Measurements from ENCODE around the gene TMEM181. TPM values are rescaled to one million over a fixed set of nuclear protein-coding genes. Genes with fewer than 3 reads are reported as not detected.

TMEM181 gene
- total RNA-seq, 1 experiment from 2014 or later = 18.7 TPM

- POLR2A ChIA-PET (ENCODE audit: unreplicated experiment) = no interaction called here
- BruUV-seq (replicated peaks) = no TSS peak
- H3K9me2 ChIP-seq (ENCODE audit: insufficient read depth) = no peaks in the 10 kb centered on the region
- no peak overlapping the region for H3K27ac ChIP-seq
- no peak overlapping the region for H3K4me3 ChIP-seq
- peaks cover 28% of the 10 kb centered on the region for H3K36me3 ChIP-seq (ENCODE audit: low read depth)
- no peaks in the 10 kb centered on the region for H3K27me3 ChIP-seq (ENCODE audit: insufficient read depth, low read depth)
- CTCF ChIA-PET = no interaction called here
- H3K9me3 ChIP-seq (ENCODE audit: insufficient read depth, low read depth) = no peaks in the 10 kb centered on the region
- DNase-seq = no peak
- no peaks in the 10 kb centered on the region; the same call in 1 of the 2 replicates for H4K20me1 ChIP-seq (ENCODE audit: insufficient read depth)
- no peak overlapping the region for H2AFZ ChIP-seq
- no peaks in the 10 kb centered on the region for H3K4me1 ChIP-seq (replicated peaks; ENCODE audit: insufficient read depth)
- H3F3A ChIP-seq (ENCODE audit: insufficient read depth, low read depth) = peaks cover 9% of the 10 kb centered on the region; the same call in 1 of the 2 replicates
- intact Hi-C loops (cut with micrococcal nuclease; ENCODE audit: unreplicated experiment) = no loop called here
- TF ChIP-seq CTCF (conservative IDR thresholded peaks at IDR 0.05) (no peak), EZH2 (IDR thresholded peaks at IDR 0.05; ENCODE audit: low read depth) (no peak)
- H3K79me2 ChIP-seq (ENCODE audit: low read depth) = no peaks in the 10 kb centered on the region
- H3K4me2 ChIP-seq = no peak overlapping the region
These were observed 49.7 kb downstream of the TMEM181 start for GRCh38 chr6:158609455-158610155.

- Histone ChIP-seq H3K9me2 (ENCODE audit: insufficient read depth) (no peaks in the 10 kb centered on the region), H3K27me3 (ENCODE audit: insufficient read depth, low read depth) (no peaks in the 10 kb centered on the region), H3K79me2 (ENCODE audit: low read depth) (no peaks in the 10 kb centered on the region), H3F3A (ENCODE audit: insufficient read depth, low read depth) (peaks cover 9% of the 10 kb centered on the region; the same call in 1 of the 2 replicates), H3K4me2 (no peak overlapping the region), H4K20me1 (ENCODE audit: insufficient read depth) (no peaks in the 10 kb centered on the region; the same call in 1 of the 2 replicates), H3K4me3 (no peak overlapping the region), H3K36me3 (ENCODE audit: low read depth) (peaks cover 30% of the 10 kb centered on the region), H2AFZ (no peak overlapping the region), H3K27ac (no peak overlapping the region), H3K9me3 (ENCODE audit: insufficient read depth, low read depth) (no peaks in the 10 kb centered on the region), H3K4me1 (replicated peaks; ENCODE audit: insufficient read depth) (no peaks in the 10 kb centered on the region)
- TF ChIP-seq EZH2 (IDR thresholded peaks at IDR 0.05; ENCODE audit: low read depth) = no peak
- TF ChIP-seq CTCF (conservative IDR thresholded peaks at IDR 0.05) = no peak
- CTCF ChIA-PET = interaction anchor here (0.6 kb wide), 1 partner anchor 32 kb away, joined by 3 read pairs; no protein-coding TSS in a partner anchor
- BruUV-seq (replicated peaks) = no TSS peak
- POLR2A ChIA-PET (ENCODE audit: unreplicated experiment) = no interaction called here
- no peak for DNase-seq
- intact Hi-C loops (cut with micrococcal nuclease; ENCODE audit: unreplicated experiment) = no loop called here
These were observed 50.6 kb downstream of the TMEM181 start for GRCh38 chr6:158610319-158610968.

GRCh38 chr6:158611039-158611438, 51.1 kb downstream of the TMEM181 start:
- Histone ChIP-seq H3K36me3 (ENCODE audit: low read depth) (peaks cover 26% of the 10 kb centered on the region), H3K79me2 (ENCODE audit: low read depth) (no peaks in the 10 kb centered on the region), H4K20me1 (ENCODE audit: insufficient read depth) (no peaks in the 10 kb centered on the region; the same call in 1 of the 2 replicates), H2AFZ (no peak overlapping the region), H3K4me3 (no peak overlapping the region), H3K27me3 (ENCODE audit: insufficient read depth, low read depth) (no peaks in the 10 kb centered on the region), H3K9me3 (ENCODE audit: insufficient read depth, low read depth) (no peaks in the 10 kb centered on the region), H3K27ac (no peak overlapping the region), H3K9me2 (ENCODE audit: insufficient read depth) (no peaks in the 10 kb centered on the region), H3F3A (ENCODE audit: insufficient read depth, low read depth) (peaks cover 6% of the 10 kb centered on the region; the same call in 1 of the 2 replicates), H3K4me2 (no peak overlapping the region), H3K4me1 (replicated peaks; ENCODE audit: insufficient read depth) (no peaks in the 10 kb centered on the region)
- intact Hi-C loops (cut with micrococcal nuclease; ENCODE audit: unreplicated experiment) = no loop called here
- ChIA-PET CTCF (no interaction called here), POLR2A (ENCODE audit: unreplicated experiment) (interaction anchor here (0.7 kb wide), 2 partner anchors 22 to 519 kb away, joined by 3 to 6 read pairs; no protein-coding TSS in a partner anchor)
- no peak for DNase-seq
- no TSS peak for BruUV-seq (replicated peaks)
- TF ChIP-seq EZH2 (IDR thresholded peaks at IDR 0.05; ENCODE audit: low read depth) = no peak
- TF ChIP-seq CTCF (conservative IDR thresholded peaks at IDR 0.05) = no peak

Data from PC-9 (cell line).